ENCODE results near the gene CLEC16A.
A peak's percentile ranks its signal among the peaks of the same experiment; 100 is the strongest.

The CLEC16A gene, protein sequence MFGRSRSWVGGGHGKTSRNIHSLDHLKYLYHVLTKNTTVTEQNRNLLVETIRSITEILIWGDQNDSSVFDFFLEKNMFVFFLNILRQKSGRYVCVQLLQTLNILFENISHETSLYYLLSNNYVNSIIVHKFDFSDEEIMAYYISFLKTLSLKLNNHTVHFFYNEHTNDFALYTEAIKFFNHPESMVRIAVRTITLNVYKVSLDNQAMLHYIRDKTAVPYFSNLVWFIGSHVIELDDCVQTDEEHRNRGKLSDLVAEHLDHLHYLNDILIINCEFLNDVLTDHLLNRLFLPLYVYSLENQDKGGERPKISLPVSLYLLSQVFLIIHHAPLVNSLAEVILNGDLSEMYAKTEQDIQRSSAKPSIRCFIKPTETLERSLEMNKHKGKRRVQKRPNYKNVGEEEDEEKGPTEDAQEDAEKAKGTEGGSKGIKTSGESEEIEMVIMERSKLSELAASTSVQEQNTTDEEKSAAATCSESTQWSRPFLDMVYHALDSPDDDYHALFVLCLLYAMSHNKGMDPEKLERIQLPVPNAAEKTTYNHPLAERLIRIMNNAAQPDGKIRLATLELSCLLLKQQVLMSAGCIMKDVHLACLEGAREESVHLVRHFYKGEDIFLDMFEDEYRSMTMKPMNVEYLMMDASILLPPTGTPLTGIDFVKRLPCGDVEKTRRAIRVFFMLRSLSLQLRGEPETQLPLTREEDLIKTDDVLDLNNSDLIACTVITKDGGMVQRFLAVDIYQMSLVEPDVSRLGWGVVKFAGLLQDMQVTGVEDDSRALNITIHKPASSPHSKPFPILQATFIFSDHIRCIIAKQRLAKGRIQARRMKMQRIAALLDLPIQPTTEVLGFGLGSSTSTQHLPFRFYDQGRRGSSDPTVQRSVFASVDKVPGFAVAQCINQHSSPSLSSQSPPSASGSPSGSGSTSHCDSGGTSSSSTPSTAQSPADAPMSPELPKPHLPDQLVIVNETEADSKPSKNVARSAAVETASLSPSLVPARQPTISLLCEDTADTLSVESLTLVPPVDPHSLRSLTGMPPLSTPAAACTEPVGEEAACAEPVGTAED

DNA sequence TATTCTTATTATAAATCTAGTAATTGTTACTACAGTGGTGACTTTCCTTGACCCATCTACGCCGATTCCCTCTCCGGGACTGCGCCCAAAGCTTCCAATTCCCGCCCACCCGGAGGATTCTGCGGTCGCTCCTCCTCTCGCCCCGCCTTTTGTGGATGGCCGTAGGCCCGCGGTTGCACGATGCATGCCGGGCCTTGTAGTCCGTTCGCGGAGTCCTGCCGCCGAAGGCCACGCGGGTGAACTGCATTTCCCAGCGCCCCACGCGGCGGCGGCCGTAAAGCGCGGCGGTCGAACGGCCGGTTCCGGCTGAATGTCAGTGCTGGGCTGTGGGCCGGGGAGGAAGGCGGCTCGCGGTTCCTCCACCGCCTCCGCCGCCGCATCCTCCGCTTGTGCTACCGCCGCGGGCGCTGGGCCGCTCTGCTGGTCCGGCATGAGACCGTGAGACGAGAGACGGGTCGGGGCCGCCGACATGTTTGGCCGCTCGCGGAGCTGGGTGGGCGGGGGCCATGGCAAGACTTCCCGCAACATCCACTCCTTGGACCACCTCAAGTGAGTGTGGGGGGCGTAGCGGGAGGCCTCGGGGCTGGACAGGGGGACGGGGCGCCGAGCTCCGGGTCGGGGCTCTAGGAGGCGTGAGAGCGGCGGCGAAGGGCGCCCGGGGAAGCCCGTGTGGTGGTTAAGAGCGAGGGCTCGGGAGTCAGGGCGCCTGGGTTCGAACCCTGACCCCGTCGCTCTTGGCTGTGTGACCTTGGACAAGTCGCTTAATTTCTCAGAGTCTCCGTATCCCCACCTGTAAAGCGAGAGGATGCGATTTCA, at the start of gene CLEC16A:
Gene CLEC16A, plus strand, starts transcription at position 316 of the 816 bp plus-strand sequence. Its CDS starts 154 bp downstream, at position 470.
- DNase-seq = peak; percentile 98 to 99 (median 99)

- peak; percentile 53 to 88 (median 67) for DNase-seq
These were observed 49.1 kb upstream of the CLEC16A start for GRCh38 chr16:10895053-10895946.

GRCh38 chr16:10896165-10896564, 48.2 kb upstream of the CLEC16A start:
- no peak for DNase-seq

DNA sequence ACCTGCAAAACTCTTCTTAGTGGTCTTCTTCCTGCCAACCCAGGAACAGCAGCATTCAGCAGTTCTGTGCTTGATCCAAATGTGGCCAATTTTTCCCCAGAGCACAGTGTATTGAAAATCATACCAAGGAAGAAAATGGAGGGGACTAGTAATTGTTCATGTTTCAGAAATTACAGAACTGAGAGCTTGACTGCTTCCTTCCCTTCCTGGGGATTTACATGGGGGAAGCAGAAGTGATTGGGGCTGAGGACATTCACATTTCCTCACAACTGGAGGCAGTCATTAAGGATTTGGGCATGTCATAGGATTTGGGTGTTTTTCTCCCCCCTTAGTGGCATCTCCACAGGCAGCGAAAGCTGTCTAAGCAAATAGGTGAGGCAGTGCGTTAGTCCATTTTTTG, 47.6 kb upstream of the CLEC16A start:
- DNase-seq = peak; percentile 77 to 85 (median 82)

GRCh38 chr16:10897134-10897533, 47.2 kb upstream of the CLEC16A start:
- DNase-seq = no peak

DNA sequence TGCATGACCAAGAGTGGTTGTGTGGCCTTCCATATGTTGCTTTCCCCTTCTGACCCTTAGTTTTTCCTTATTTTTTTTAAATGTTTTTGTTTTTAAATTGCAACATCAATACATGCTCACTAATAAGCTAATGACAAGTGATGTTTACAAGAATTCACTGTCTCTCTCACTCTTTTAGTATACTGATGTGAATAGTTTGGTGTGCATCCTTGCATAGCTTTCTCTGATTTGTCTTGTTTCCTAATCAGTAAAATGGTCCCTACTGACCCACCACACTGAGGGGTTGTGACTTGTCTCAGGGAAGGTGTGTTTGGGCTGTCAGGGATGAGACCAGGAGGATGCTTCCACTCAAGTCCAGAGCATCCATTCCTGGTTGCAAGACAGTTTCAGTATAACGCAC, 41.4 kb upstream of the CLEC16A start:
- no peak for DNase-seq

GRCh38 chr16:10906482-10906881, 37.9 kb upstream of the CLEC16A start:
- no peak for DNase-seq

- DNase-seq = no peak
These were observed 37.2 kb upstream of the CLEC16A start for GRCh38 chr16:10906914-10907756.

DNA sequence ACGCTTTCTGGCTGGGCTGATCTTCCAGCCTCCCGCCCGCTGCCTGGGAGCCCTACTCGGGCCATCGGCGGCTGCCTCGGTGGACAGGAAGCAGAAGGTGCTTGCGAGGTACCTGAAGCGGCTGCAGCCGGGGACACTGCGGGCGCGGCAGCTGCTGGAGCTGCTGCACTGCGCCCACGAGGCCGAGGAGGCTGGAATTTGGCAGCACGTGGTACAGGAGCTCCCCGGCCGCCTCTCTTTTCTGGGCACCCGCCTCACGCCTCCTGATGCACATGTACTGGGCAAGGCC, 36.7 kb upstream of the CLEC16A start:
- DNase-seq = no peak

DNA sequence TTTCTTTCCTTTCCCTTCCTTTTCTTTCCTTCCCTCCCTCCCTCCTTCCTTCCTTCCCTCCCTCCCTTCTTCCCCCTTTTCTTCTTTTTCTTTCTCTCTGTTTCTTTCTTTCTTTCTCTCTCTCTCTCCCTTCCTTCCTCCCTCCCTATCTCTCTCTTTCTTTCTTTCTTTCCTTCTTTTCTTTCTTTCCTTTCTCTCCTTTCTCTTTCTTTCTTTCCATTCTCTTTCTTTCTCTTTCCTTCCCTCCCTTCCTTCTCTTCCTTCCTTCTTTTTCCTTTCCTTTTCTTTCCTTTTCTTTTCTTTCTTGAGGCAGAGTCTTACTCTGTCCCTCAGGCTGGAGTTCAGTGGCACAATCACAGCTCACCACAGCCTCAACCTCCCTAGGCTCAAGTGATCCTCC, 33.1 kb upstream of the CLEC16A start:
- no peak for DNase-seq

GRCh38 chr16:10916534-10916933, 27.8 kb upstream of the CLEC16A start:
- DNase-seq = no peak

GRCh38 chr16:10918294-10919002, 25.9 kb upstream of the CLEC16A start:
- peak; percentile 93 to 97 (median 95) for DNase-seq

DNA sequence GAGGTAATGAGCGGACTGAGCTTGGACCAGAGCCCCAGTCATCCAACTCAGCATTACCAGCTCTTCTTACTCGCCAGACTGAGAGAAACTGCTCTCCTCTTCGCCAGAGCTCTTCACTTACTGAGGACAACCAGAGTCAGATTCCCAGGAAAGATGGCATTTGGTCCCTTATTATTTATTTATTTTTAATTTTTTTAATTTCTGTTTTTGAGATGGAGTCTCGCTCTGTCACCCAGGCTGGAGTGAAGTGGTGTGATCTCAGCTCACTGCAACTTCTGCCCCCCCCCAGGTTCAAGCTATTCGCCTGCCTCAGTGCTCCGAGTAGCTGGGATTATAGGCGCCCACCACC, 25.4 kb upstream of the CLEC16A start:
- DNase-seq = no peak

DNA sequence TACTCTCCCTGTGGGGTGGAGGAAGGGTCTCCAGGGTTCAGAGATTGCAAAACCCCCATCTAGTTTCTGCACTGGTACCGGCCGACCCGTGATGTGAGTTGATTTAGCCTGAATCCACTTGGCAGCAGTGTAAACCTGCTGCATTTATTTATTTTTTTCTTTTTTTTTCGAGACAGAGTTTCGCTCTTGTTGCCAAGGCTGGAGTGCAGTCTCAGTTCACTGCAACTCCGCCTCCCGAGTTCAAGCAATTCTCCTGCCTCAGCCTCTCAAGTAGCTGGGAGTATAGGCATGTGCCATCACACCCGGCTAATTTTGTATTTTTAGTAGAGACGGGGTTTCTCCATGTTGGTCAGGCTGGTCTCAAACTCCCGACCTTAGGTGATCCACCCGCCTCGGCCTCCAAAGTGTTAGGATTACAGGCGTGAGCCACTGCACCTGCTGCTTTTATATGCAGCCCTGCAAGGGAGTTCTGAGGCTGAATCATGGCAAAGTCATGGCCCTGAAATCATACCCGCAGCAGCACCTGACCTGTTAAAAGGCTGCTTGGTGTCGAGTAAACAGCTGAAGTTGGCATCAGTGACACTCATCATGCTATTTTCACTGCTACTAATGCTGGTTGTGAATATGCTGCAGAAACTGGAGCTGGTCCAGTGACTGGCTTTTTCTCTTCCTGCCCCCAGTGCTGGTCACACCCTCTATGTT, 23.5 kb upstream of the CLEC16A start:
- no peak for DNase-seq

DNA sequence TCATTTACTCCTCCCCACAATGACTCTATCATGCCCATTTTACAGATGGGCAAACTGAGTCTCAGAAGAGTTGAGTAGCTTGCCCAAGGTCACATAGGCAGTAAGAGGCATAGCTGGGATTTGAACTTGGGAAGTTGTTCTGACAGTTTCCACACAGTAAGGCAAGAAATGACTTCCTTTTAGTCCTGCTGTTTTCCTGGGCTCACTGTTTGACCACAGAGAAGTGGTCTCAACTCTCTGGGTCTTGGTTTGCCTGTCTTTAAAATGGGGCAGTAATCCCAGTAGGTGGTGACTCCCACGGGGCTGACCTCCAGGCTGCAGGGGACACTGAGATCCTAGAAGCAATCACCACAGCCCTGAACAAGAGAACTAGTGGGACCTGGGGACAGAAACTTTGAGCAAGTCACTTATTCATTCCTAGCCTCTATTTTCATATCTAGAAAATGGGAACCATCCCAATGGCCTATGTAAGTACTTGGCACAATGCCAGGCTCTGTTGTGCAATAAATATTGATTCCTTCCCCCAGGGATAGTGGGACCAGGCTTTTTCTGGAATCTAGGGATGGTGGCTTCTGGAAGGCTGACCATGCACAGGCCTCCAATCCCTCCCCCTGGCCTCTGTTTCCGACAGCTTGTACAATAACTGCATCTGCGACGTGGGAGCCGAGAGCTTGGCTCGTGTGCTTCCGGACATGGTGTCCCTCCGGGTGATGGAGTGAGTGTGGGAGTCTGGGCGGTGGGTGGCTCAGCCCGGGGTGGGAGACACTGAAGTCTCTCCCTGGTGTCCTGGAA, 22.6 kb upstream of the CLEC16A start:
- DNase-seq = peak in 1 of 3 donors; percentile 36

DNA sequence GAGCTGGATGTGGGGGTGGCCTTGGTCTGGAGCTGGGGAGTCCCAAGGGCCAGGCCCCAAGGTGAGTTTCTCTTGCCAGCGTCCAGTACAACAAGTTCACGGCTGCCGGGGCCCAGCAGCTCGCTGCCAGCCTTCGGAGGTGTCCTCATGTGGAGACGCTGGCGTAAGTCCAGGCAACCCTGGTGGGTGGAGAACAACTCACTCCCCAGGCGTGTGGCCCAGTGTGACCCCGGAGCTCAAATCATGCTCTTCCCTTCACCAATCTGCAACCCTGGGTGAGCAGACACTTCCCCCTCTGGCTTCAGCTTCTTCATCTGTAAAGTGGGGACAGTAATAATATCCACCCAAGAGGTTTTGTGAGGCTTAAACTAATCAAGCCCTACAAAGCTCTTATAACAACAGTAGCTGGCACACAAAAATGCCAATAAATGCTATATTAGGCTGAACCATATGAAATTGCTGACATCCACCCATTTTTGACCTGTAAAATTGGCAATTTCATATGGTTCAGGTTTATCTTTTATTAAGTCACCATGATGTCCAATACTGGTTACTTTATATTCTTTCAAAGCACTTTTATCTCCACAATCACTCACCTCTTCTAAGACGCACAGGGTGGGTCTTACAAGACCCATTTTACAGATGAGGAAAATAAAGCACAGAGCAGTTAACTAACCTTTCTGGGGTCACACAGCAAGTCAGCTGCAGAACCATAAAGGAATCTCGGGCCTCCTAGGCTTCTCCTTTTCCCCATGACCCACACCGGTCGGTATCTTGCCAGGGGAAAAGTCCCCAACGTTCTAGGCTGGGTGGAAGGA, 21.8 kb upstream of the CLEC16A start:
- peak; percentile 59 to 76 (median 76) for DNase-seq

DNA sequence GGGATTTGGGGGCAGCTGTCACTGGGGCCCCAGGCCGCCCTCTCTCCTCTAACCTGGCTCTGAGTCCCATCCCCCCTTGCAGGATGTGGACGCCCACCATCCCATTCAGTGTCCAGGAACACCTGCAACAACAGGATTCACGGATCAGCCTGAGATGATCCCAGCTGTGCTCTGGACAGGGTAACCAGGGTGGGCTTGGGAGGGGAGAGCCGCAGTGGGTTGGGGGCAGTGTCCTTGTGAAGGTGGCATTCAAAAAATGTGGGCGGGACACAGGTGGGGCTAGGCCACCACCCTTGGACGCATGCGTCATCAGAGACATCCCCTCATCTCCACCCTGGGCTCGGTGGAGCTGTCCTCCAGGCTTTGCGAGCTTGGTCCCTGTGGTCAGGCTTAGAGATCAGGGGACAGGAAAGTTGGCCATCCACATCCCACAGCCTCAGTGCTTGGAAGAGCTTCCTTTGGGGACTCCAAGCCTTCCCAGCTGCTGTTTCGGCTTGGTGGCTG, 21.2 kb upstream of the CLEC16A start:
- no peak for DNase-seq

Data from suppressor macrophage treated with lipopolysaccharide for 1 hour (primary cell).